ENCODE data around the gene GORASP1.

Gene GORASP1

GRCh38 chr3:39126532-39127071 lies 19.2 kb upstream of the GORASP1 start:
- DNase-seq, result peak in 18 of 56 donors; percentile 9 to 64 (median 21)

- no peak for DNase-seq
Measured at GRCh38 chr3:39125841-39126500, 18.5 kb upstream of the GORASP1 start.

- no peak for DNase-seq
Measured at GRCh38 chr3:39124876-39125840, 17.7 kb upstream of the GORASP1 start.

- DNase-seq, result no peak
Measured at GRCh38 chr3:39122813-39123212, 15.4 kb upstream of the GORASP1 start.

GRCh38 chr3:39121621-39122020 lies 14.2 kb upstream of the GORASP1 start:
- DNase-seq, result no peak

GRCh38 chr3:39118931-39119660 lies 11.7 kb upstream of the GORASP1 start:
- DNase-seq, result no peak

GRCh38 chr3:39118079-39118478 lies 10.7 kb upstream of the GORASP1 start:
- DNase-seq, result no peak

GRCh38 chr3:39115870-39116269 lies 8.4 kb upstream of the GORASP1 start:
- DNase-seq, result no peak

- no peak for DNase-seq
Measured at GRCh38 chr3:39114456-39114855, 7.0 kb upstream of the GORASP1 start.

GRCh38 chr3:39113291-39113690 lies 5.9 kb upstream of the GORASP1 start:
- DNase-seq, result no peak

GRCh38 chr3:39112535-39112934 lies 5.1 kb upstream of the GORASP1 start:
- DNase-seq, result no peak

GRCh38 chr3:39112113-39112512 lies 4.7 kb upstream of the GORASP1 start:
- DNase-seq, result no peak

GRCh38 chr3:39110041-39110639 lies 2.7 kb upstream of the GORASP1 start:
- DNase-seq, result no peak

GRCh38 chr3:39109086-39109485 lies 1.7 kb upstream of the GORASP1 start:
- no peak for DNase-seq

- peak in 3 of 56 donors; percentile 32 to 71 (median 44) for DNase-seq
Measured at GRCh38 chr3:39108200-39108710, 828 bp upstream of the GORASP1 start.

GRCh38 chr3:39106851-39107387 lies 508 bp downstream of the GORASP1 start:
- peak in 22 of 56 donors; percentile 34 to 73 (median 55) for DNase-seq

GRCh38 chr3:39106281-39106811 lies 1.1 kb downstream of the GORASP1 start:
- peak in 1 of 56 donors; percentile 10 for DNase-seq

GRCh38 chr3:39105687-39106063 lies 1.8 kb downstream of the GORASP1 start:
- no peak for DNase-seq

GRCh38 chr3:39104961-39105686 lies 2.3 kb downstream of the GORASP1 start:
- no peak for DNase-seq

Measured in nucleus accumbens (tissue), 56 donors.